Colonic mucosa (tissue), 4 donors: ENCODE data around the gene SHISA8. TPM values are rescaled to one million over a fixed set of nuclear protein-coding genes. Genes with fewer than 3 reads are reported as not detected.

ENCODE experiments used
- DNase-seq: peaks from one replicate; pipeline ENCODE4 v3.0.0-alpha.2; 2020
- H3K27ac ChIP-seq: fragments of 200-600 bp; one replicate; pipeline ENCODE4 v1.8.0; 2021
- H3K27me3 ChIP-seq: fragments of 200-600 bp; one replicate; pipeline ENCODE4 v1.8.0; 2021
- H3K36me3 ChIP-seq: fragments of 200-600 bp; one replicate; pipeline ENCODE4 v1.8.0; 2021
- H3K4me1 ChIP-seq: fragments of 200-600 bp; one replicate; pipeline ENCODE4 v1.8.0; 2021; ENCODE audit warnings: mild to moderate bottlenecking
- H3K4me3 ChIP-seq: fragments of 200-600 bp; one replicate; pipeline ENCODE4 v1.8.0; 2021
- H3K9ac ChIP-seq, 2 donors: one replicate each; pipeline ENCODE4 v1.7.0; 2013; ENCODE audit warnings: control low read depth in 2 of 2, low read depth in 2 of 2, low read length in 2 of 2
- H3K9me3 ChIP-seq: fragments of 200-600 bp; one replicate; pipeline ENCODE4 v1.8.0; 2021
- intact Hi-C: fragments of 100-400 bp; cut with DNase I; formaldehyde crosslinking; loops from one replicate; pipeline ENCODE4 v1.14.1; 2022
- total RNA-seq, 2 donors: library from RNA; stranded (reverse); fragmentation: NEBNext Ultra II Directional in 1 of 2; extraction: Animal tissue kit (Norgen Biotek cat#: 25700) in 1 of 2; gene quantifications; one replicate each; pipeline ENCODE4 v1.2.1, GENCODE V29; 2021
- TF ChIP-seq, protein P1 (sequence below): fragments of 200-600 bp; IDR thresholded peaks from one replicate; pipeline ENCODE4 v1.8.0; 2022; ENCODE audit warnings: antibody characterized with exemption, mild to moderate bottlenecking
- donor health status: healthy.
- donor health status: DM: no; HTN: no; CAD: no.
- donor health status: DM: no; HTN: no; CAD: no.

Gene SHISA8
- total RNA-seq, 2 donors from 2014 or later, result not detected

DNA sequence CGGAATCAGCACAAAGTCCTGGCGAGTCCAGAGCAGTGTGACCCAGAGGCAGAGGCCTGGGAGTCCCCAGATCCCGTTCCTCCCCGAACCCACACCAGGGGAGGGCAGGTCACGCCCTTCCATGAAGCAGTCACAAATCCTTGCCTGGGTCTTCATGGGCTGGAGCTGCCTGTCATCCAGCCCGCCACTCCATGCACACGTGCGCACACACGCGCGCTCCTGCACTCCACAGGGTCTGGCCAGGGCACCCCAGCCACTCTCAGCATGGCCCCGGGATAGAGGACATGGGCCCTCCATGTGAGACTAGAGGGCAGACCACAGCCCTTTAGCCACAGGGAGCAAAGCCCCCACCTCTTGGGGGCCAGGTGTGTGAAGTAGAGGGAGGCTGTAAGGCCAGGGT is 17.5 kb upstream of the SHISA8 start:
- Histone ChIP-seq H3K36me3 (no peaks in the 10 kb centered on the region), H3K27ac (no peak overlapping the region), H3K4me1 (no peaks in the 10 kb centered on the region), H3K9me3 (no peaks in the 10 kb centered on the region), H3K27me3 (no peaks in the 10 kb centered on the region), H3K4me3 (no peak overlapping the region), H3K9ac (no peak overlapping the region)
- no peak for DNase-seq
- TF ChIP-seq, protein P1, sequence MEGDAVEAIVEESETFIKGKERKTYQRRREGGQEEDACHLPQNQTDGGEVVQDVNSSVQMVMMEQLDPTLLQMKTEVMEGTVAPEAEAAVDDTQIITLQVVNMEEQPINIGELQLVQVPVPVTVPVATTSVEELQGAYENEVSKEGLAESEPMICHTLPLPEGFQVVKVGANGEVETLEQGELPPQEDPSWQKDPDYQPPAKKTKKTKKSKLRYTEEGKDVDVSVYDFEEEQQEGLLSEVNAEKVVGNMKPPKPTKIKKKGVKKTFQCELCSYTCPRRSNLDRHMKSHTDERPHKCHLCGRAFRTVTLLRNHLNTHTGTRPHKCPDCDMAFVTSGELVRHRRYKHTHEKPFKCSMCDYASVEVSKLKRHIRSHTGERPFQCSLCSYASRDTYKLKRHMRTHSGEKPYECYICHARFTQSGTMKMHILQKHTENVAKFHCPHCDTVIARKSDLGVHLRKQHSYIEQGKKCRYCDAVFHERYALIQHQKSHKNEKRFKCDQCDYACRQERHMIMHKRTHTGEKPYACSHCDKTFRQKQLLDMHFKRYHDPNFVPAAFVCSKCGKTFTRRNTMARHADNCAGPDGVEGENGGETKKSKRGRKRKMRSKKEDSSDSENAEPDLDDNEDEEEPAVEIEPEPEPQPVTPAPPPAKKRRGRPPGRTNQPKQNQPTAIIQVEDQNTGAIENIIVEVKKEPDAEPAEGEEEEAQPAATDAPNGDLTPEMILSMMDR, result no peak
- intact Hi-C loops, result no loop called here

DNA sequence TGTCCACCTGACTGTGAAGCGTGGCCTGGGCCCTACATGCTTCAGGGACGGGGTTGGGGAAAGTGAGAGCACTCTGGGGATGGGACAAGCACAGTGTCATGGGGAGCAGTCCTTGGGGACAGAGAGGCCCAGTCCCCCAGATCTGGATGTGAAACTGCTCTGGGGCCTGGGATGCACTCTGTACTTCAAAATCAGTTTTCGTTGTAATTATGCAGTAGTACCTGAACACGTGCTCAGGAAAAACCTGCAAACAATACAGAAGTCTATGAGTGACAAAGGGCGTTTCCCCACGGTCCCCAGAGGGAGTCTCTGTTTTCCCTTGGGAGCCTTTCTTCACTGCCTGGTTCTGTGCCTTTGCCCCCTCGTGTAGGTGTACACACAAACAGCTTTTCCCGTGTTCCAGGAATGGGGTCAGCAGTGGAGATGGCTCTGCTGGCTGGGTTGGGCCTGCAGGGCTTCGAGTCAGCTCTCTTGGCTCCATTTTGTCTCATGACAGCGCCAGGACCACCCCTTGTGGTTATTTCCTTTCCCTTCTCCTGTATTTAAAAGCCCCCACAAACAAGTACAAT is 16.9 kb upstream of the SHISA8 start:
- Histone ChIP-seq H3K27me3 (no peaks in the 10 kb centered on the region), H3K36me3 (no peaks in the 10 kb centered on the region), H3K4me1 (no peaks in the 10 kb centered on the region), H3K27ac (no peak overlapping the region), H3K4me3 (no peak overlapping the region), H3K9ac (no peak overlapping the region), H3K9me3 (no peaks in the 10 kb centered on the region)
- TF ChIP-seq, protein P1, result no peak
- intact Hi-C loops, result no loop called here
- DNase-seq, result no peak

DNA sequence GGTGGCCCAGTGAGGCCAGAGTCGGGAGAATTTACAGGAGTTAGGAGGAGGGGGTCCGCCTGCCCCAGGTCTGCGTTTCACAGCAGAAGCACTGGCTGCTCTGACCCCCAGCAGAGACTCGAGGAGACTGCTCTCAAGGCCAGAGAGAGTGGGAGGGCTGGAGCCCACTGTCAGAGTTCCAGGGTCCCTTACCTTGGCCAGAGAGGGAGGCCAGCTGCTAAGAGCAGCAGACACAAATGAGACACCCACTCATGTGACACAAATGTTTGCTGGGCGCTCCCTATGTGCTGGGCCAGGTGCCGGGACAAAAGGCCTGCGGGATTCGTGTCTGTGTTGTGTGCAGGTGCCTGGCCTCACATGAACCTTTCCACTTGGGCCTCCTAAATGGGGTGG is 14.5 kb upstream of the SHISA8 start:
- peaks cover 18% of the 10 kb centered on the region for H3K27me3 ChIP-seq
- no peaks in the 10 kb centered on the region for H3K36me3 ChIP-seq
- no peak overlapping the region for H3K9ac ChIP-seq
- H3K27ac ChIP-seq, result no peak overlapping the region
- DNase-seq, result no peak
- H3K9me3 ChIP-seq, result no peaks in the 10 kb centered on the region
- no peak overlapping the region for H3K4me3 ChIP-seq
- TF ChIP-seq, protein P1, result no peak
- intact Hi-C loops, result no loop called here
- no peaks in the 10 kb centered on the region for H3K4me1 ChIP-seq

DNA sequence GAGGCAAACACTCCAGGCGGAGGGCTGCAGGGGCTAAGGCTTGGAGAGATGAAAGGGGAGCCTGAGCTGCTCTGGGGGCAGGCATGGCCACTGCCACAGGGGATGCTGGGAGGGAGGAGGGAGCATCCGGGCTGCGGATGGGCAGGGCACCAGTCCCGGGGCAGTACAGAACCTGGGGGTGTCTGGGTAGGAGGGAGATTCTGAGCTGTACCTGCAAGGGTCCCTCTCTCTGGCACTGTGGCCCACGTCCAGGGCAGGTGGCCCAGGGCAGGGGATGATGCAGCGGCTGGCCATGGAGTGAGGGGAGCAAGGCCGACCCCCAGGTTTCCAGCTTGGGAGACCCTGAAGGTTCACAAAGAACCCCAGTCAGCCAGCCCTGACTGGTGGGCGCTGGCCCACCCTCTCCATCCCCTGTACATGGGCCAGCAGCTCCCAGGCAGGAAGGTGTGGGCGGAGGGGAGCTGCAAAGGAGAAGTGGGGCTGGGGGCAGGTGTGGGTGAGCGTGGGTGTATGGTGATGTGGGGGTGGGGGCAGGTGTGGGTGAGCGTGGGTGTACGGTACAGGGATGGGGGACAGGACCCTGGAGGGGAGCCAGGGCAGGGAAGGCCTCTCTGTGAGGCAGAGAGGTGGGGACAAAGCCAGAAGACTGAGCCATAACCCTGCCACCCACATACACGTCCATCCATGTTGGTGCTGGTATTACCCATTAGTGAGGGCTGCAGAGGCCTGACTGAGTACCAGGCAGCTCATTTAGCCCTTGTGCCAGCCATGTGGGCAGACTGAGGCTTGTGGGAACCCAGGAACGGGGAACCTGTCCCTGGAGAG is 13.9 kb upstream of the SHISA8 start:
- H3K27me3 ChIP-seq, result peaks cover 18% of the 10 kb centered on the region

DNA sequence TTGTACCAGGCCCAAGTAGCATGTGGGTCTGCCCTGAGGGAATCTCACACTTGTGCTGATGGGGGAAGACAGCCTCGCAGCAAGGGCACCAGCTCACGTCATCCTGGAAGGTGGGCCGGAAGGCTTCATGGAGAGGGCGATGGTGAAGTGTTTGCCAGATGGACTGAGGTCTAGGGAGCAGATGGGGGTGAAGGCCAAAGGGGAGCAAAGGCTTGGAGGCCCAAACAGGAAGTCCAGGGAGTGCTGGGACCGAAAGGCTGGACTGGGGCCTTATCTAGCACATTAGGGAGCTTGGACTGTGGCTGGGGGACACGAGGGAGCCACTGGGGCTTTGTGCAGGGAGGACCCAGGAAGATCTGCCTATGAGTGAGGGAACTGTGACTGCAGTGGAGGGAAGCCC is 12.9 kb upstream of the SHISA8 start:
- H3K27ac ChIP-seq, result no peak overlapping the region
- no peak overlapping the region for H3K4me3 ChIP-seq
- H3K36me3 ChIP-seq, result no peaks in the 10 kb centered on the region
- no peak for DNase-seq
- no peaks in the 10 kb centered on the region for H3K4me1 ChIP-seq
- no peaks in the 10 kb centered on the region for H3K9me3 ChIP-seq
- TF ChIP-seq, protein P1, result no peak
- peaks cover 18% of the 10 kb centered on the region for H3K27me3 ChIP-seq
- intact Hi-C loops, result no loop called here
- H3K9ac ChIP-seq, result no peak overlapping the region

More for the DNA sequence above, 13.9 kb upstream of the SHISA8 start:
- H3K4me1 ChIP-seq, result no peaks in the 10 kb centered on the region
- intact Hi-C loops, result no loop called here
- no peak overlapping the region for H3K4me3 ChIP-seq
- no peaks in the 10 kb centered on the region for H3K36me3 ChIP-seq
- TF ChIP-seq, protein P1, result no peak
- DNase-seq, result no peak
- H3K9ac ChIP-seq, result no peak overlapping the region
- H3K9me3 ChIP-seq, result no peaks in the 10 kb centered on the region
- H3K27ac ChIP-seq, result no peak overlapping the region
